LNCaP clone FGC (cell line): Measurements from ENCODE around the gene TCP11L2.
"Not testable (repeated sequence)": the region's sequence is repeated elsewhere in the genome, so short reads cannot be mapped to it uniquely, and the experiment has no call there.

ENCODE experiments used
- DNase-seq: peaks from one replicate; pipeline ENCODE4 v3.0.0-alpha.2; 2011; ENCODE audit warnings: low read depth
- H3K4me3 ChIP-seq: 2 replicates; pipeline ENCODE4 v1.5.1; 2011; ENCODE audit warnings: mild to moderate bottlenecking, low read depth, low read length, control low read depth
- CTCF ChIP-seq: IDR thresholded peaks from 2 replicates; pipeline ENCODE4 v1.5.1; 2012; ENCODE audit warnings: mild to moderate bottlenecking; ENCODE audit not compliant: control insufficient read depth, insufficient read depth; ENCODE audit errors: extremely low read depth

Gene TCP11L2

GRCh38 chr12:106364261-106364660 is 61.7 kb downstream of the TCP11L2 start:
- H3K4me3 ChIP-seq, result no peak overlapping the region
- DNase-seq, result no peak
- no peak for TF ChIP-seq CTCF

GRCh38 chr12:106369624-106370346 is 67.3 kb downstream of the TCP11L2 start:
- H3K4me3 ChIP-seq, result no peak overlapping the region
- DNase-seq, result no peak
- TF ChIP-seq CTCF, result no peak

- no peak for TF ChIP-seq CTCF
- no peak overlapping the region for H3K4me3 ChIP-seq
- DNase-seq, result no peak
Measured at GRCh38 chr12:106378788-106379187, 76.3 kb downstream of the TCP11L2 start.

- H3K4me3 ChIP-seq, result no peak overlapping the region
- no peak for TF ChIP-seq CTCF
- no peak for DNase-seq
Measured at GRCh38 chr12:106380954-106381353, 78.4 kb downstream of the TCP11L2 start.

- not testable (repeated sequence) for H3K4me3 ChIP-seq, DNase-seq
Measured at GRCh38 chr12:106381866-106382265, 79.3 kb downstream of the TCP11L2 start.

- no peak for DNase-seq
- H3K4me3 ChIP-seq, result no peak overlapping the region
- TF ChIP-seq CTCF, result no peak
Measured at GRCh38 chr12:106386813-106387535, 84.4 kb downstream of the TCP11L2 start.

GRCh38 chr12:106387848-106388377 is 85.4 kb downstream of the TCP11L2 start:
- DNase-seq, result no peak
- no peak for TF ChIP-seq CTCF
- H3K4me3 ChIP-seq, result no peak overlapping the region
